ENCODE measurements around the gene SRPX.

DNA sequence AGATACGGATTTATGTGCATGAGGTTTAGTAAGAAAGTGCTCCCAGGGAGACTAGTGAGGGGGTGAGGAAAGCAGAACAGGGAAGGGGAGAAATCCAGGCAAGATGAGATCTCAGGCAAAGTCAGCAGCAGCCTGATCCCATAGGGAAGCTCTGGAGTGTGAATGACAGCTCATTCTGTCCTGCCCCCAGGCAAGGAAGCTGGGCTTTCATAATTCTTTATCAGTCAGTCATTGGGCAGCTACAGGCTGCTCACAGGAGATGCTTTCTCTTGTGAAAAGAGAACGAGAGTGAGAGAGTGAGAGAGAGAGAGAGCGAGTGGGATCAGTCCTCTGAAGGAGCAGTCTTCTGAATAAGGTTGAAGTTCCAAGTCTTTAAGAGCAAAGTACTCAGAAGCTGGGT is 48.1 kb downstream of the SRPX start:
- TF ChIP-seq, protein P1, sequence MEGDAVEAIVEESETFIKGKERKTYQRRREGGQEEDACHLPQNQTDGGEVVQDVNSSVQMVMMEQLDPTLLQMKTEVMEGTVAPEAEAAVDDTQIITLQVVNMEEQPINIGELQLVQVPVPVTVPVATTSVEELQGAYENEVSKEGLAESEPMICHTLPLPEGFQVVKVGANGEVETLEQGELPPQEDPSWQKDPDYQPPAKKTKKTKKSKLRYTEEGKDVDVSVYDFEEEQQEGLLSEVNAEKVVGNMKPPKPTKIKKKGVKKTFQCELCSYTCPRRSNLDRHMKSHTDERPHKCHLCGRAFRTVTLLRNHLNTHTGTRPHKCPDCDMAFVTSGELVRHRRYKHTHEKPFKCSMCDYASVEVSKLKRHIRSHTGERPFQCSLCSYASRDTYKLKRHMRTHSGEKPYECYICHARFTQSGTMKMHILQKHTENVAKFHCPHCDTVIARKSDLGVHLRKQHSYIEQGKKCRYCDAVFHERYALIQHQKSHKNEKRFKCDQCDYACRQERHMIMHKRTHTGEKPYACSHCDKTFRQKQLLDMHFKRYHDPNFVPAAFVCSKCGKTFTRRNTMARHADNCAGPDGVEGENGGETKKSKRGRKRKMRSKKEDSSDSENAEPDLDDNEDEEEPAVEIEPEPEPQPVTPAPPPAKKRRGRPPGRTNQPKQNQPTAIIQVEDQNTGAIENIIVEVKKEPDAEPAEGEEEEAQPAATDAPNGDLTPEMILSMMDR (IDR thresholded peaks at IDR 0.05) = no peak
- TF ChIP-seq EP300 (IDR thresholded peaks at IDR 0.05) (no peak), JUN (IDR thresholded peaks at IDR 0.05) (no peak), MAFK (IDR thresholded peaks at IDR 0.05; ENCODE audit: partially characterized antibody) (no peak), ZSCAN20 (CRISPR knock-in tag; IDR thresholded peaks at IDR 0.05) (no peak), POLR2AphosphoS2 (conservative IDR thresholded peaks at IDR 0.05; ENCODE audit: low read length) (no peak), SMC3 (IDR thresholded peaks at IDR 0.05) (no peak), MAZ (IDR thresholded peaks at IDR 0.05; ENCODE audit: borderline replicate concordance, low read depth, low read length) (no peak)
- TF ChIP-seq, protein P2, sequence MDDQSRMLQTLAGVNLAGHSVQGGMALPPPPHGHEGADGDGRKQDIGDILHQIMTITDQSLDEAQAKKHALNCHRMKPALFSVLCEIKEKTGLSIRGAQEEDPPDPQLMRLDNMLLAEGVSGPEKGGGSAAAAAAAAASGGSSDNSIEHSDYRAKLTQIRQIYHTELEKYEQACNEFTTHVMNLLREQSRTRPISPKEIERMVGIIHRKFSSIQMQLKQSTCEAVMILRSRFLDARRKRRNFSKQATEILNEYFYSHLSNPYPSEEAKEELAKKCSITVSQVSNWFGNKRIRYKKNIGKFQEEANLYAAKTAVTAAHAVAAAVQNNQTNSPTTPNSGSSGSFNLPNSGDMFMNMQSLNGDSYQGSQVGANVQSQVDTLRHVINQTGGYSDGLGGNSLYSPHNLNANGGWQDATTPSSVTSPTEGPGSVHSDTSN (IDR thresholded peaks at IDR 0.05) = no peak

Measured in A549 (cell line).